ENCODE measurements around the gene ZSCAN16.

ZSCAN16 gene

DNA sequence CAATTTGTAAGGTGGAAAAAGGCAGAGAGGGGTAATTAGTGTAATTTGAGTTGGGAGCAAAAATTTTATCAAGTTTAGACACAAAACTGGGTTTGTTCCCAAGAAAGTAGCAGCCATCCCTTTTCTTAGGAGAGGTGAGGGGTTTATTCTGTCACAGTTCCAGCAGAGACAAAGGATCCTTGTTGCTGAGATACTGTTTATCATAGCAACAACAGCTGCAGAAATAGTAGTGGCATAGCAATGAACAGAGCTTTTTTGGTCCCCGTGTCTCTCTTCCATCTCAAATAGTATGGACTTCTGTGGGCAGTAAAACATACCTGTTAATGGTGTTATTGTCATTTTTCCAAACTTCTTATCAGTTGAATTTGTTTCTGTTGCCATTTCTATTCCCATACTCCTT is 41.2 kb downstream of the ZSCAN16 start:
- TF ChIP-seq, protein P1, sequence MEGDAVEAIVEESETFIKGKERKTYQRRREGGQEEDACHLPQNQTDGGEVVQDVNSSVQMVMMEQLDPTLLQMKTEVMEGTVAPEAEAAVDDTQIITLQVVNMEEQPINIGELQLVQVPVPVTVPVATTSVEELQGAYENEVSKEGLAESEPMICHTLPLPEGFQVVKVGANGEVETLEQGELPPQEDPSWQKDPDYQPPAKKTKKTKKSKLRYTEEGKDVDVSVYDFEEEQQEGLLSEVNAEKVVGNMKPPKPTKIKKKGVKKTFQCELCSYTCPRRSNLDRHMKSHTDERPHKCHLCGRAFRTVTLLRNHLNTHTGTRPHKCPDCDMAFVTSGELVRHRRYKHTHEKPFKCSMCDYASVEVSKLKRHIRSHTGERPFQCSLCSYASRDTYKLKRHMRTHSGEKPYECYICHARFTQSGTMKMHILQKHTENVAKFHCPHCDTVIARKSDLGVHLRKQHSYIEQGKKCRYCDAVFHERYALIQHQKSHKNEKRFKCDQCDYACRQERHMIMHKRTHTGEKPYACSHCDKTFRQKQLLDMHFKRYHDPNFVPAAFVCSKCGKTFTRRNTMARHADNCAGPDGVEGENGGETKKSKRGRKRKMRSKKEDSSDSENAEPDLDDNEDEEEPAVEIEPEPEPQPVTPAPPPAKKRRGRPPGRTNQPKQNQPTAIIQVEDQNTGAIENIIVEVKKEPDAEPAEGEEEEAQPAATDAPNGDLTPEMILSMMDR (IDR thresholded peaks at IDR 0.05; ENCODE audit: control extremely low read depth, extremely low read depth, low read depth, missing control alignments), result no peak
- CTCF ChIA-PET, result interaction anchor here (1.0 to 1.4 kb wide), 3 partner anchors 10 to 13 kb away, joined by 3 to 4 read pairs (median 3); no protein-coding TSS in a partner anchor
- POLR2A ChIA-PET, result no interaction called here
- DNase-seq (ENCODE audit: extremely low spot score), result no peak

DNA sequence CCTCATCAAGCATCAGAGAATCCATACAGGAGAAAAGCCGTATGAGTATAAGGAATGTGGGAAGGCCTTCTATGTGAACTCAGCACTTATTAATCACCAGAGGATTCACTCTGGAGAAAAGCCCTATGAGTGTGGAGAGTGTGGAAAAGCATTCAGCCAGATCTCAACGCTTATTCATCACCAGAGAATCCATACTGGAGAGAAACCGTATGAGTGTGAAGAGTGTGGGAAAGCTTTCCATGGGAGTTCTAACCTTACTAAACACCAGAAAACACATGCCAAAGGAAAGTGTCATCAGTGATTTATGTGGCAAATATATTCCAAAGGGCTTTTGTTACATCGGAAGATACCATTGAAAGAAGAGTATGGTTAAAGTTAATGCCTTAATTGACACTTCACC is 42.7 kb downstream of the ZSCAN16 start:
- ChIA-PET POLR2A (no interaction called here), CTCF (interaction anchor here (1.2 to 1.4 kb wide), 3 partner anchors 8 to 175 kb away, joined by 3 to 4 read pairs (median 3); no protein-coding TSS in a partner anchor)
- DNase-seq (ENCODE audit: extremely low spot score), result no peak
- TF ChIP-seq, protein P1 (IDR thresholded peaks at IDR 0.05; ENCODE audit: control extremely low read depth, extremely low read depth, low read depth, missing control alignments), result no peak

GRCh38 chr6:28167926-28168325 is 43.5 kb downstream of the ZSCAN16 start:
- CTCF ChIA-PET, result interaction anchor here (1.2 to 1.8 kb wide), 2 partner anchors 174 to 188 kb away, joined by 3 to 8 read pairs; no protein-coding TSS in a partner anchor
- TF ChIP-seq, protein P1 (IDR thresholded peaks at IDR 0.05; ENCODE audit: control extremely low read depth, extremely low read depth, low read depth, missing control alignments), result no peak
- no peak for DNase-seq (ENCODE audit: extremely low spot score)
- POLR2A ChIA-PET, result interaction anchor here (0.8 kb wide), 1 partner anchor 113 kb away, joined by 3 read pairs; the partner anchor contains the start of gene PGBD1

- ChIA-PET CTCF (no interaction called here), POLR2A (no interaction called here)
- TF ChIP-seq, protein P1 (IDR thresholded peaks at IDR 0.05; ENCODE audit: control extremely low read depth, extremely low read depth, low read depth, missing control alignments), result no peak
- no peak for DNase-seq (ENCODE audit: extremely low spot score)
Measured at GRCh38 chr6:28171271-28171670, 46.9 kb downstream of the ZSCAN16 start.

GRCh38 chr6:28172006-28172405 is 47.6 kb downstream of the ZSCAN16 start:
- POLR2A ChIA-PET, result no interaction called here
- TF ChIP-seq, protein P1 (IDR thresholded peaks at IDR 0.05; ENCODE audit: control extremely low read depth, extremely low read depth, low read depth, missing control alignments), result no peak
- CTCF ChIA-PET, result interaction anchor here (1.2 kb wide), 1 partner anchor 13 kb away, joined by 3 read pairs; no protein-coding TSS in a partner anchor
- no peak for DNase-seq (ENCODE audit: extremely low spot score)

GRCh38 chr6:28176373-28176772 is 52.0 kb downstream of the ZSCAN16 start:
- TF ChIP-seq, protein P1 (IDR thresholded peaks at IDR 0.05; ENCODE audit: control extremely low read depth, extremely low read depth, low read depth, missing control alignments), result no peak
- CTCF ChIA-PET, result interaction anchor here (0.9 to 1.0 kb wide), 2 partner anchors 11 to 180 kb away, joined by 3 read pairs; no protein-coding TSS in a partner anchor
- POLR2A ChIA-PET, result no interaction called here
- no peak for DNase-seq (ENCODE audit: extremely low spot score)

All from GM10248 (cell line).